Measurements from ENCODE around the gene TMEM161A. TPM values are rescaled to one million over a fixed set of nuclear protein-coding genes. Genes with fewer than 3 reads are reported as not detected.
A peak's percentile ranks its signal among the peaks of the same experiment; 100 is the strongest.
"Not testable (repeated sequence)": the region's sequence is repeated elsewhere in the genome, so short reads cannot be mapped to it uniquely, and the experiment has no call there.

The TMEM161A gene
- total RNA-seq, 1 donor from 2014 or later: 11.0 TPM

DNA sequence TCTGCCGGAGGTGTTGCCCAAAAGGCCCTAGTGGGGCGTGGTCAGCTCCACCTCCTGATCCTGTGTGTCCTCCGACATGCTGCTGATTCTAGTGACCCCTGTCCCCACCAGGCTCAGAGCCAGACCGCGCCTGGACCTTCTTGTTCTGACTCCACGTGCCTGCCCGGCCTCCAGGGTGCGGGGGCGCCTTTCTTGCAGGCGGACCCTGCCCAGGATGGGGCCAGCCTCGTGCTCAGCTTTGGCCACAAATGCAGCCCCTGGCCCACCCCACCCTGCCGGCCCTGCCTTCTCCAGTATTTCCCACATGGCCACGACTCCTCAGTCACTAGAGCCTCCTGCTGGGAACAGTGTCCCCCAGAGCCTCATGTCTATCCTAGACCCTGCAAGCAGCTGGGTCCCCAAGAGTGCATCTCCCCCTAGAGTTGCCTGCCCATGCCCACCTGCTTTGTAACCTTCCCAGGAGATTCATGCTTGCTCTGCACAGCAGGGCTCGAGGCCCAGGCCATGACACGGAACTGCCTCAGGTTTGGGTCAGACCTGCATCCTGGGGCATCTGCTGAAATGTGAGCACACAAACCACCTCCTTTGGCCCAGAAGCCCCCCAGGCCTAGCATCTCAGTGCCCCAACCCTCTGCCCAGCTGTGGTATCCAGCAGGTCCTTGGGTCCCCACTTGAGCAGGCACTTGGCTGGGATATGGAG, 27.0 kb downstream of the TMEM161A start:
- no peaks in the 10 kb centered on the region for H3K27me3 ChIP-seq (ENCODE audit: control insufficient read depth in 3 of 3, insufficient read depth in 3 of 3, low read length in 3 of 3)
- H3K4me1 ChIP-seq (ENCODE audit: control insufficient read depth in 3 of 3, insufficient read depth in 3 of 3, low read length in 3 of 3): peaks cover 0 to 24% (median 16%) of the 10 kb centered on the region in 3 donors
- H3K9ac ChIP-seq (ENCODE audit: low read depth in 1 of 3, low read length in 3 of 3): no peak overlapping the region
- peaks cover 0 to 12% (median 6%) of the 10 kb centered on the region in 3 donors for H3K36me3 ChIP-seq (ENCODE audit: control insufficient read depth in 3 of 3, insufficient read depth in 3 of 3, low read length in 3 of 3)
- H3K4me3 ChIP-seq (ENCODE audit: low read length in 3 of 3): no peak overlapping the region
- H3K27ac ChIP-seq (ENCODE audit: low read depth, low read length): no peak overlapping the region
- H3K9me3 ChIP-seq (ENCODE audit: control insufficient read depth in 3 of 3, low read length in 3 of 3): no peaks in the 10 kb centered on the region

DNA sequence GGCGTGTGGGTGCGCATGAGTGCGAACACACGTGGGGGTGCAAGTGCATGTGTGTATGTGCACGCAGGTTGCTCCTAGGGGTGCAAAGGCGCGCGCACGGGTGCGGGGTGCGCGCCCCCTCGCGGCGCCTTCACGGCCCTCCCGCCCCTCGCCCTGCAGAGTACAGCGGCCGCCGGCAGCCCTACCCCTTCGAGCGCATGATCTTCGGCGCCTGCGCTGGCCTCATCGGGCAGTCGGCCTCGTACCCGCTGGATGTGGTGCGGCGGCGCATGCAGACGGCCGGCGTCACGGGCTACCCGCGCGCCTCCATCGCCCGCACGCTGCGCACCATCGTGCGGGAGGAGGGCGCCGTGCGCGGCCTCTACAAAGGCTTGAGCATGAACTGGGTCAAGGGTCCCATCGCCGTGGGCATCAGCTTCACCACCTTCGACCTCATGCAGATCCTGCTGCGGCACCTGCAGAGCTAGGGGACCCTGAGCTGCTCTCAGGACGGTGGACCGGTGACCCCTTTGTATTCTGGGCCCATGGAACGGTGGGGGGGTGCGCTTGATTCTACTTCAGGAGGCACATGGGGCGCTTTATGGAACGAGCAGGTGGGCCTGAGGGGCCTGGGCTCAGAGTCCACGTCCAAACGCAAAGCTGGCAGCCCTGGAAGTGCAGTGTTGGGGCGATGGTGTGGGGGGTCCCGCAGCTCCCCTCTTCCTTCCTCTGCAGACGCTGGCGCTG, 27.7 kb downstream of the TMEM161A start:
- no peaks in the 10 kb centered on the region for H3K27me3 ChIP-seq (ENCODE audit: control insufficient read depth in 3 of 3, insufficient read depth in 3 of 3, low read length in 3 of 3)
- no peaks in the 10 kb centered on the region for H3K9me3 ChIP-seq (ENCODE audit: control insufficient read depth in 3 of 3, low read length in 3 of 3)
- peak overlapping the region in 1 of 3 donors; percentile 8 for H3K9ac ChIP-seq (ENCODE audit: low read depth in 1 of 3, low read length in 3 of 3)
- peaks cover 0 to 12% (median 6%) of the 10 kb centered on the region in 3 donors for H3K36me3 ChIP-seq (ENCODE audit: control insufficient read depth in 3 of 3, insufficient read depth in 3 of 3, low read length in 3 of 3)
- H3K27ac ChIP-seq (ENCODE audit: low read depth, low read length): no peak overlapping the region
- H3K4me3 ChIP-seq (ENCODE audit: low read length in 3 of 3): no peak overlapping the region
- peaks cover 0 to 24% (median 16%) of the 10 kb centered on the region in 3 donors for H3K4me1 ChIP-seq (ENCODE audit: control insufficient read depth in 3 of 3, insufficient read depth in 3 of 3, low read length in 3 of 3)

DNA sequence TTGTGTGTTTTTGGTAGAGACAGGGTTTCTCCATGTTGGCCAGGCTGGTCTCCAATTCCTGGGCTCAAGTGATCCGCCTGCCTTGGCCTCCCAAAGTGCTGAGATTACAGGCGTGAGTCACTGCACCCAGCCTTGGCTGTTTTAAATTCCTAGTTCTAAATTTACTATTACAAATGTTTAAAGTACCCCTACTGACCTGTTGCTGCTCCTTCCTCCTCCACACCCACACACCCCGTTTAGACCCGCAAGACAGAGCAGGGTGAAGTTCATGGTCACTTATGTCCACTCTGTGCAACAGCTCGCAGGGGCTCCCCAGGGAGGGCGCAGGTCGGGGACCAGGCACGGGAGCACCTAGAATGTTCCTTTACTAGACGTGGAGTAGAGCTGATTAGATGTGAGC, 28.7 kb downstream of the TMEM161A start:
- Histone ChIP-seq H3K9me3 (ENCODE audit: control insufficient read depth in 3 of 3, low read length in 3 of 3) (no peaks in the 10 kb centered on the region), H3K27me3 (ENCODE audit: control insufficient read depth in 3 of 3, insufficient read depth in 3 of 3, low read length in 3 of 3) (no peaks in the 10 kb centered on the region), H3K4me3 (ENCODE audit: low read length in 3 of 3) (no peak overlapping the region), H3K4me1 (ENCODE audit: control insufficient read depth in 3 of 3, insufficient read depth in 3 of 3, low read length in 3 of 3) (peaks cover 0 to 24% (median 16%) of the 10 kb centered on the region in 3 donors), H3K36me3 (ENCODE audit: control insufficient read depth in 3 of 3, insufficient read depth in 3 of 3, low read length in 3 of 3) (peaks cover 0 to 12% (median 6%) of the 10 kb centered on the region in 3 donors), H3K27ac (ENCODE audit: low read depth, low read length) (no peak overlapping the region), H3K9ac (ENCODE audit: low read depth in 1 of 3, low read length in 3 of 3) (peak overlapping the region in 1 of 3 donors; percentile 50)

DNA sequence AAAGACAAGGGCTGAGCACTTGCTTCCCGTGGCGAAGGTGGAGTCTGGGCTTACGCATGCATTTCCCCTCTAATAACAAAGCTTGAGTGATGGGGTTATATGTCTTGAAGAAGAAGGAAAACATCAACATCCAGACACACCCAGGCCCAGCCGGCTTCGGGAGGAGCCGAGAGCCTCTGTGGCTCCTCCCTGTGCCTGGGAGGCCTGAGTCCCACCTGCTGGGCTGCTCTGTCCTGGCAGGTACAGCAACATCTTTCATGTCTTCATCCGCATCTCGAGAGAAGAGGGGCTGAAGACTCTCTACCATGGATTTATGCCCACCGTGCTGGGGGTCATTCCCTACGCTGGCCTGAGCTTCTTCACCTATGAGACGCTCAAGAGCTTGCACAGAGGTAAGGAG, 30.6 kb downstream of the TMEM161A start:
- H3K9me3 ChIP-seq (ENCODE audit: control insufficient read depth in 3 of 3, low read length in 3 of 3): no peaks in the 10 kb centered on the region
- no peak overlapping the region for H3K4me3 ChIP-seq (ENCODE audit: low read length in 3 of 3)
- no peaks in the 10 kb centered on the region for H3K27me3 ChIP-seq (ENCODE audit: control insufficient read depth in 3 of 3, insufficient read depth in 3 of 3, low read length in 3 of 3)

DNA sequence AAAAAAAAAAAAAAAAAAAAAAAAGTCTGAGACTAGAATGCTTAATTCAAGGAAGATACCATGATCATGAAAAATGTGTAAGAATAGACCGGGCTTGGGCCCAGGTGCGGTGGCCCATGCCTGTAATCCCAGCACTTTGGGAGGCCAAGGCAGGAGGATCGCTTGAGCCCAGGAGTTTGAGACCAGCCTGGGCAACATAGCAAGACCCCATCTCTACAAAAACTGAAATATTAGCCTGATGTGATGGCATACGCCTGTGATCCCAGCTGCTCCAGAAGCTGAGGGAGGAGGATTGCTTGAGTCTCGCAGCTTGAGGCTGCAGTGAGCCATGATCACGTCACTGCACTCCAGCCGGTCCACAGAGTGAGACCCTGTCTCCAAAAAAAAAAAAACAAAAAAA, 31.3 kb downstream of the TMEM161A start:
- Histone ChIP-seq H3K36me3 (ENCODE audit: control insufficient read depth in 3 of 3, insufficient read depth in 3 of 3, low read length in 3 of 3) (peaks cover 0 to 12% (median 8%) of the 10 kb centered on the region in 3 donors), H3K4me1 (ENCODE audit: control insufficient read depth in 3 of 3, insufficient read depth in 3 of 3, low read length in 3 of 3) (peaks cover 0 to 21% (median 10%) of the 10 kb centered on the region in 3 donors)
- H3K27ac ChIP-seq (ENCODE audit: low read depth, low read length); H3K9ac ChIP-seq (ENCODE audit: low read depth in 1 of 3, low read length in 3 of 3); H3K27me3 ChIP-seq (ENCODE audit: control insufficient read depth in 3 of 3, insufficient read depth in 3 of 3, low read length in 3 of 3); H3K4me3 ChIP-seq (ENCODE audit: low read length in 3 of 3); H3K9me3 ChIP-seq (ENCODE audit: control insufficient read depth in 3 of 3, low read length in 3 of 3): not testable (repeated sequence)

More for the DNA sequence above, 30.6 kb downstream of the TMEM161A start:
- H3K4me1 ChIP-seq (ENCODE audit: control insufficient read depth in 3 of 3, insufficient read depth in 3 of 3, low read length in 3 of 3): peaks cover 0 to 24% (median 16%) of the 10 kb centered on the region in 3 donors
- H3K9ac ChIP-seq (ENCODE audit: low read depth in 1 of 3, low read length in 3 of 3): no peak overlapping the region
- peaks cover 0 to 12% (median 8%) of the 10 kb centered on the region in 3 donors for H3K36me3 ChIP-seq (ENCODE audit: control insufficient read depth in 3 of 3, insufficient read depth in 3 of 3, low read length in 3 of 3)
- H3K27ac ChIP-seq (ENCODE audit: low read depth, low read length): no peak overlapping the region

DNA sequence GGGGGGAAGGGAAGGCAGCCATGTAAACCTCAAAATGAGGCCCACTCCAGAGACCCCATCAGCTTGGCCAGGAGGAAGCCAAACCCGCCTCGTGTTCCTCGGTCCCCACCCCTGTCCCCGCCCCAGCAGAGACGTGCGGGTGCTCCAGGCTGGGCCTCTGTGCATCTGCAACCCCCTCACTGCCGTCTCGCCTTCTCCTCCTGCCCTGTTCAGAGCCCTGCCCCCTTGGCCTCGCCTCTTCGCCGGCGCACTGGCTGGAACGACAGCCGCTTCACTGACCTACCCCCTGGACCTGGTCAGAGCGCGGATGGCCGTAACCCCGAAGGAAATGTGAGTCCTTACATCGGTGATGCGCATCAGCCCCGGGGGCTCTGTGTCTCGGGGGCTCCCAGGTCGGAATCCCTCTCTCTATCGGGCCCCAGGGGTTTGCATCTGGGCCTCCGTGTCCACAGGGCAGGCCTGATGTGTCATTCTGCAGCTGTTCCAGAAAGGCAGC, 32.2 kb downstream of the TMEM161A start:
- Histone ChIP-seq H3K27me3 (ENCODE audit: control insufficient read depth in 3 of 3, insufficient read depth in 3 of 3, low read length in 3 of 3) (no peaks in the 10 kb centered on the region), H3K4me3 (ENCODE audit: low read length in 3 of 3) (no peak overlapping the region), H3K27ac (ENCODE audit: low read depth, low read length) (no peak overlapping the region), H3K36me3 (ENCODE audit: control insufficient read depth in 3 of 3, insufficient read depth in 3 of 3, low read length in 3 of 3) (peaks cover 5 to 15% (median 14%) of the 10 kb centered on the region in 3 donors), H3K4me1 (ENCODE audit: control insufficient read depth in 3 of 3, insufficient read depth in 3 of 3, low read length in 3 of 3) (peaks cover 0 to 14% (median 10%) of the 10 kb centered on the region in 3 donors), H3K9me3 (ENCODE audit: control insufficient read depth in 3 of 3, low read length in 3 of 3) (no peaks in the 10 kb centered on the region), H3K9ac (ENCODE audit: low read depth in 1 of 3, low read length in 3 of 3) (no peak overlapping the region)

DNA sequence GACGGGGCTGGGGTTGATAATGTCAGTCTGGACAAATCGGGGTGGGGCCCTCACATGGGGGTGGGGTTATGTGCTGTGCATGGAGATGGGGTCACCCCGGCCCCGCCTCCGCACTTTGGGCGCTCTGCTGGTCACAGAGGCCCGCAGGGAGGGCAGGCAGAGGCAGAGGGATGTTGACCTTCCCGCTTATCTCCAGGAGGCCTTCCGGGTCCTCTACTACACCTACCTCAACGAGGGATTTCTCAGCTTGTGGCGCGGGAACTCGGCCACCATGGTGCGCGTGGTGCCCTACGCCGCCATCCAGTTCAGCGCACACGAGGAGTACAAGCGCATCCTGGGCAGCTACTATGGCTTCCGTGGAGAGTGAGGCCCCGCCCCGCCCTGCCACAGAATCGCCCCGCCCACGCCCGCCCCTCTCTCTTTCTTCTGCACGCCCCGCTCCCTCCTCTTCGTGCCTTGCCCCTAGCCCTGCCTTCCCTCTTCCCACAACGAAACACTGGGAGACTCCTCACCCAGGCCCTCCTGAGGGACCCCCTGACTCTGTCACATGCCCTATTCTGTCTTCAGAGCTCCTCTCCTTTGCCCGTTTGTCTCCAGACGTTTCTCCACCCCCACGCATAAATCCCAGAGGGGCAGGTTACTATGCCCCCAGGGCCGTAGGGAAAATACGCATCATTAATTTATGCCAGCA, 32.8 kb downstream of the TMEM161A start:
- Histone ChIP-seq H3K27ac (ENCODE audit: low read depth, low read length) (no peak overlapping the region), H3K4me3 (ENCODE audit: low read length in 3 of 3) (no peak overlapping the region), H3K4me1 (ENCODE audit: control insufficient read depth in 3 of 3, insufficient read depth in 3 of 3, low read length in 3 of 3) (peaks cover 0 to 14% (median 10%) of the 10 kb centered on the region in 3 donors), H3K9ac (ENCODE audit: low read depth in 1 of 3, low read length in 3 of 3) (no peak overlapping the region), H3K36me3 (ENCODE audit: control insufficient read depth in 3 of 3, insufficient read depth in 3 of 3, low read length in 3 of 3) (peaks cover 11 to 19% (median 19%) of the 10 kb centered on the region in 3 donors), H3K9me3 (ENCODE audit: control insufficient read depth in 3 of 3, low read length in 3 of 3) (no peaks in the 10 kb centered on the region), H3K27me3 (ENCODE audit: control insufficient read depth in 3 of 3, insufficient read depth in 3 of 3, low read length in 3 of 3) (no peaks in the 10 kb centered on the region)

DNA sequence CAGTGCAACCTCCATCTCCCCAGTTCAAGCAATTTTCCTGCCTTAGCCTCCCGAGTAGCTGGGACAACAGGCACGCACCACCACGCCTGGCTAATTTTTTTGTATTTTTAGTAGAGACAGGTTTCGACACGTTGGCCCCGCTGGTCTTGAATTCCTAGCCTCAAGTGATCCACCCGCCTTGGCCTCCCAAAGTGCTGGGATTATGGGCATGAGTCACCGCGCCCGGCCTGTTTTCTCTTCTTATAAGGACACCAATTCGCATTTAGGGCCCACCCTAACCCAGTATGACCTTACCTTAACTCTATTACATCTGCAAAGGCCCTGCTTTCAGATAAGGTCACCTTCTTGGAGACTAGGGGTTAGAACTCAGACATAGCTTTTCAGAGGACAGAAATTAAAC, 35.1 kb downstream of the TMEM161A start:
- H3K9ac ChIP-seq (ENCODE audit: low read depth in 1 of 3, low read length in 3 of 3): no peak overlapping the region
- no peaks in the 10 kb centered on the region for H3K9me3 ChIP-seq (ENCODE audit: control insufficient read depth in 3 of 3, low read length in 3 of 3)
- H3K4me1 ChIP-seq (ENCODE audit: control insufficient read depth in 3 of 3, insufficient read depth in 3 of 3, low read length in 3 of 3): no peaks in the 10 kb centered on the region
- H3K27me3 ChIP-seq (ENCODE audit: control insufficient read depth in 3 of 3, insufficient read depth in 3 of 3, low read length in 3 of 3): no peaks in the 10 kb centered on the region
- no peak overlapping the region for H3K27ac ChIP-seq (ENCODE audit: low read depth, low read length)
- peaks cover 11 to 30% (median 19%) of the 10 kb centered on the region in 3 donors for H3K36me3 ChIP-seq (ENCODE audit: control insufficient read depth in 3 of 3, insufficient read depth in 3 of 3, low read length in 3 of 3)
- no peak overlapping the region for H3K4me3 ChIP-seq (ENCODE audit: low read length in 3 of 3)

DNA sequence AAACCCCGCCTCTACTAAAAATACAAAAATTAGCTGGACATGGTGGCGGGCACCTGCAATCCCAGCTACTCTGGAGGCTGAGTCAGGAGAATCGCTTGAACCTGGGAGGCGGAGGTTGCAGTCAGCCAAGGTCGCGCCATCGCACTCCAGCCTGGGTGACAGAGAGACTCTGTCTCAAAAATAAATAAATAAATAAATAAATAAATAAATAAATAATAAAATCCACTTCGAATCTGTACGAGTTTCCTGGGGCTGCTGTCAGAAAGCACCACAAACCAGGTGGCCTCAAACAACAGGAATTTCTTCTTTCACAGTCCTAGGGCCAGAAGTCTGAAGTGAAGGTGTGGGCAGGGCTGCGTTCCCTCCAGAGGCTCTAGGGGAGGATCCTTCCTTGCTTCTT, 35.7 kb downstream of the TMEM161A start:
- not testable (repeated sequence) for H3K27me3 ChIP-seq (ENCODE audit: control insufficient read depth in 3 of 3, insufficient read depth in 3 of 3, low read length in 3 of 3); H3K4me3 ChIP-seq (ENCODE audit: low read length in 3 of 3); H3K9me3 ChIP-seq (ENCODE audit: control insufficient read depth in 3 of 3, low read length in 3 of 3); H3K4me1 ChIP-seq (ENCODE audit: control insufficient read depth in 3 of 3, insufficient read depth in 3 of 3, low read length in 3 of 3); H3K27ac ChIP-seq (ENCODE audit: low read depth, low read length); H3K9ac ChIP-seq (ENCODE audit: low read depth in 1 of 3, low read length in 3 of 3)
- H3K36me3 ChIP-seq (ENCODE audit: control insufficient read depth in 3 of 3, insufficient read depth in 3 of 3, low read length in 3 of 3): peaks cover 15 to 25% (median 17%) of the 10 kb centered on the region in 3 donors

All from skeletal muscle tissue (tissue), 4 donors.